ENCODE measurements around the gene C17orf78.

- no peak for TF ChIP-seq EZH2 (IDR thresholded peaks at IDR 0.05; ENCODE audit: borderline replicate concordance, low read length)
- no peak for TF ChIP-seq CTCF (conservative IDR thresholded peaks at IDR 0.05 in 1 of 2, IDR thresholded peaks at IDR 0.05 in 1 of 2; ENCODE audit: extremely low read depth in 1 of 2, insufficient read depth in 1 of 2, low read depth in 1 of 2, low read length in 2 of 2)
Measured at GRCh38 chr17:37389160-37389559, 13.4 kb downstream of the C17orf78 start.

Measured in mammary epithelial cell (primary cell).